GM12873 (cell line): Measurements from ENCODE around the gene COBL.

Source experiments
- CTCF ChIP-seq: IDR thresholded peaks from 2 replicates; pipeline ENCODE4 v1.5.1; 2012; ENCODE audit warnings: low read depth, mild to moderate bottlenecking, moderate library complexity, low read length, control low read depth; ENCODE audit not compliant: insufficient read depth; ENCODE audit errors: missing control alignments

Gene COBL

GRCh38 chr7:51249187-51249945 is 67.2 kb downstream of the COBL start:
- no peak for TF ChIP-seq CTCF

- no peak for TF ChIP-seq CTCF
These were observed 70.1 kb downstream of the COBL start for GRCh38 chr7:51246258-51247245.

GRCh38 chr7:51244885-51245284 is 71.7 kb downstream of the COBL start:
- no peak for TF ChIP-seq CTCF

GRCh38 chr7:51244053-51244452 is 72.6 kb downstream of the COBL start:
- TF ChIP-seq CTCF, result no peak

- TF ChIP-seq CTCF, result no peak
These were observed 73.0 kb downstream of the COBL start for GRCh38 chr7:51243631-51244030.

- no peak for TF ChIP-seq CTCF
These were observed 73.6 kb downstream of the COBL start for GRCh38 chr7:51242881-51243518.
